Skeletal muscle cell (primary cell): ENCODE results near the gene TRIM45.
"Not testable (repeated sequence)": the region's sequence is repeated elsewhere in the genome, so short reads cannot be mapped to it uniquely, and the experiment has no call there.

Source experiments
- DNase-seq: peaks from one replicate; pipeline ENCODE4 v3.0.0-alpha.2; 2010; ENCODE audit warnings: low read depth
- H3K4me3 ChIP-seq: 2 replicates; pipeline ENCODE4 v1.5.1; 2011; ENCODE audit warnings: low read depth, mild to moderate bottlenecking, control low read depth, low read length, moderate library complexity

The TRIM45 gene

DNA sequence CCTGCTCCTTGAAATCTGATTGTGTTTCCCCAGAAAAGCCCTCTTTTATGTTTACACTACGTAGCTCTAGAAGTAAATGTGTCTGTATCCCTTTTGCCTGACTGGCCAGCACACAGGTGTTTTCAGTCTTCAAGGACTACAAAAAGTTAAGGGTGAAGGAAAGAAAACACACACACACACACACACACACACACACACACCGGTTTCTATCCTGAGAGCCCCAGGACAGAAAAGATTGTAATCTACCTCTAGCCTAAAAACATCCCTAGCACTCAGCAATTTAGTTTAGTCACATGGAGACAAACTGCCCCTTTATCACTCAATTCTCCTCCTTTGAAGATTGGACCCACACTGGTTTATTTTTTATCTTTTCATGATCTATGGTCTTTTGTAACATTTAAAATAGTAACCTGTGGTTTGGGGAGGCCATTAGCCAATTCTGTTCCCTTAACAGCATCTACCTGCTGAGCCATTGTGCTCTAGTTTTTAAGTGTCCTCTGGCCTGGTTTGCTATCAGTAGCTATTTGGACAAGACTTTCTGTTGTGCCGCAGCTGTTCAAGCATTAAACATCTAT is 15.8 kb upstream of the TRIM45 start:
- DNase-seq: no peak
- no peak overlapping the region for H3K4me3 ChIP-seq

DNA sequence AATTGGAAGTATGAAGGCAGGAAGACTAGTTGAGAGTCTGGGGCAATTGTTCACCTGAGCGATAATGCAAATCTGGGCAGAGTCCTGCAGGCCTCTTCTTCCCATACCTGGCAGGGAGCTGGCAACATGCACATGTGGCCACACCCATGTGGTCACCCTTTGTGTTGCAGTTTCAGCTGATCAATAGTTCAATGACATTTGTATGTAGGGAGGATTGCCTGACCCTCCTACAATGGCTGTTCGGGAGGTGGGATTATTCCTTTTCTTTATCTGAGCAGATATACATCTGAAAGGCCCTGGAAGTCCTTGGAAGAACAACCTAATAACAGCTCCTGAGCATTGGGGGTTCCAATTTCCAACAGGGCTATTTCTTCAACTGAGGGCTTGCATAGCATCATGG is 15.2 kb upstream of the TRIM45 start:
- no peak for DNase-seq
- no peak overlapping the region for H3K4me3 ChIP-seq

DNA sequence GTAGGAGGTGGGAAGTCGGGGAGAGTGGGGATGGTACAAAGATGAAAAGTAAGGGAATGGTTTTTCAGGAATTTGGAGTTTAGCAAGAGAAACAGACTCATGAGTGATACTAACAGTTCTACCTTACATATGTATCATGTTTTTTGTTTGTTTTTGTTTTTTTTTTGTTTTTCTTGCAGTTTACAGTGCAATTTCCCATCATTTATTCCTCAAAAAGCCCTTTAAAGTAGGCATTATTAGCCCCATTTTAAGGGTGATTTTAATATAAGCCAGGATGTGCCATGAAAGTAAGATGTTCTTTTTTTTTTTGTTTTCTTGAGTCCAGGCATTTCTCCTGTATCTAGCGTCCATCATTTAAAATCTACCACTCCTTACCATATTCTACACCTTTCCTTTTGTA is 13.8 kb upstream of the TRIM45 start:
- H3K4me3 ChIP-seq: no peak overlapping the region
- no peak for DNase-seq

DNA sequence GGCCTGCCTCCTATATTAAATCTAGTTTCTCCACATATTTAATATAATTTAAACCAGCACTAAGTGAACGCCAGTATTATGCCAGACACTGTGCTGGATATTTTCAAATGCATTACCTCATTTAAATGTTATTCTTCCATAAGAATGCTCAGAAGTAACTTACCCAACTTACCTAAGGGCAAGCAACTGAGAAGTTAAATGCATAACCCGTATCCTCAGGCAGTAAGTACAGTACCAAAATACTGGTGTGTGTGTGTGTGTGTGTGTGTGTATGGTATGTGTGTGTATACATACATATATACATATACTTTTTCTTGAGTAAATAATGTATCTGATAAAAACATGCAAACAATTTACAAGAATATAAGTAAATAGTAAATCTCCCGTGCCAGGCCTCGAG is 9.0 kb upstream of the TRIM45 start:
- no peak for DNase-seq
- no peak overlapping the region for H3K4me3 ChIP-seq

DNA sequence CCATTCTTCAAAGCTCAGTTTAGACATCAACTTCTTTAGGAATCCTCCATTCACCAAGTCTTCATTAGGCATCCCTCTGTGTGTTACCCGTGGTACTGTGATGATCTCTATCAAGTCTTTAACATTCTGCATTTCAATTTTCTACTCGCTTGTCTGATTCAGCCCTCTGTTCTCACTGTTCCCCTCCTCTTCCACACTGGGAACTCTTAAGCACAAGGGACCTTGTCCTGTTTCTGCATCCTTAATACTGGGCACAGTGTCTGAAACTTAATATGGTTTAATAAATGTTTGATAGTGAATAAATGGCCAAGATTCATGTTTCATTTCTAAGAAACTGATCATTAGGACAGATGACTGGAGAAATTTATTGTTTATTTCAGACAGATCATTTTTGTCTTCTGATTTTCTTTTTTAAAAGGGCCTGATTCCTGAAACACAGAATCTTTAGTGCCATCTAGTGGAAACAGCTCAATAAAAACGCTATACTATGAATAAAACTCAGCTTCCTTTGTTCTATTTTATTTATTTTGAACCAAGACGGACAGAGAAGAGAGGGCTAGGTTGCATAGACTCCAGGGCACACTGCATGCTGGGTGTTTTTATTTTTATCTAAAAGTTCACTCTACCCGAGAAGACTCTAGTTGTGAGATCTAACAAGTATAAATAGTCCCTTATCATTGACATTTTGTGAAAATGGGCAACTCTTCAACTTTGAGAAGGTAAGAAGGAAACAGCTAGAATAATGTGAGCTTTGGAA is 7.0 kb upstream of the TRIM45 start:
- H3K4me3 ChIP-seq: no peak overlapping the region
- DNase-seq: no peak

DNA sequence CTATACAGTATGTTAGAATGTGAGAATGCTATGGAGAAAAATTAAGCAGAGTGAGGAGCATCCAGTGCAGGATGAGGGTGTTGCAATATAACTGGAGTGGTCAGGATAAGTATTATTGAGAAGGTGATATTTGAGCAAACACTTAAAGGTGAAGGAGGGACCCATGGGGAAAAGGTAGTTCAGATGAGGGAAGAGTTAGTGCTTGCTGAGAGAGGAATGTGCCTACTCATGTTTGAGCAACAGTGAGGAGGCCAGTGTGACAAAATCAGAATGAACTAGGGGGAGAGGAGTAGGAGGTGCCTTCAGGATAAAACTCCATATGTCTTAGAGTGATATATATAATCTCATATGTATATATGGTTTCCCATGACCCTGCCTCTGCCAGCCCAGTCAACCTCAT is 6.2 kb upstream of the TRIM45 start:
- H3K4me3 ChIP-seq: no peak overlapping the region
- no peak for DNase-seq

DNA sequence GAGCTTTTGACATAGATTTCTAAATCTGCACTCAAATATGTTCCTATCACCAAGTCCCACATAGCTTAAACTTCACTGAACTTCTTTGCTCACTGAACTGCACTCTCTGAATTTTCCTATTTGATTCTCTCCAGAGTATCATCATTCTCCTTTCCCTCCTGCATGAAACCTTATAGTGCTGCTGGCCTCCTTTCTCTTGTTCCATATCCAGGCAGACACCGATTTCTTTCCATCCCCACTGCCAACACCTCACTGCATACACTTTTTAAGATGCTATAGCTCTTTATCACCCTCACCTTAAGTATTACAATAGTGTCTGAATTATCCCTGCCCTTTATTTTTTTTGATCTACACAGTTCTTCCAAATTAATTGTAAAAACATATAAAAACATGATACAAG is 3.1 kb upstream of the TRIM45 start:
- H3K4me3 ChIP-seq: no peak overlapping the region
- no peak for DNase-seq

DNA sequence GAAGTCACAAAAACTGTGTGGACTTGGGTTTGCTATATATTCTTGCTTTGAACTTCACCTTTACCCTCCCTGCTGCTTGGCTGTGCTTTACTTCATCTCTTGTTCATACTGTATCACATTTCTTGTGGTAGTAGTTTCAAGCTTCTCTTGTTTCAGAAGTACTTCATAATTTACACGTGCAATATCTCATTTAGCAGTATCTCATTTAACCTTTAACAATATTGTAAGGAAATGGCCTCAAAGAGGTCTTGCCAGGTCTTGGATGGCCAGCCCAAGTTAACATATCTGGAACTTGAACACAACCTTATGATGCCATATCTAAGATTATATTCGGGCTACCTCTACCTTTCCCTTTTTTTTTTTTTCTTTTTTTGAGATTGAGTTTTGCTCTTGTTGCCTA is 1.7 kb upstream of the TRIM45 start:
- H3K4me3 ChIP-seq: no peak overlapping the region

DNA sequence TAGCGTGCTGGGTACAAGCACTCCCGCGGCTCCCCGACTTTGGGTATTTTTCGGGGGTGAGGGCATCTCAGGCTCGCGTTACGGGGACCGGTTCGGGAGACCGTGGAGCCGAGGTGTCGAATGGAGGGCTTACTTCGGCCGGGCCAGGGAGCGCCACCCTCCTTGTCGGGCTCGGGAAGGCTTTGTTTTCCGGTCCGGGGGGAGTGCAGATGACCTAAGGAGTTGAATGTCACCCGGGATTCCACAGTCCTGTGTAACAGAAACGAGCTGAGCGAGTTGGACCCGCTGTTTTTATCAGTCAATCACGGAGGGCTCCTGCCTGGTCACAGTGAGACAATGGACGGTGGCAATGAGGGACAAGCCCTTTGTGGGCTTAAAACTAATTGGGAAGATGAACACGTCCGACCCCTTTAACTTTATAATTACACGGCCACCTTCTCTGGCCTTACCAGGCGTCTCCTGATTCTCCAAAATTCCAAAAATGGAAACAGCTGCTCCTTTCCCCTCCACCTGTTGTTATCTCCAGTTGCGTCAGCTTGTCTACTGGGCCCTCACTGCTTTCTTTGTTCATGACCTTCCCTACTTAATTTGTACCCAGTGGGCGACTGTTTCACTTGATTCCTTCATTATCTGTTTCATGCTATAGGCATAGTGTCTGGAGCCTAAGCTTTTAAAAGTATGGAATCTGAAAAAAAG is 929 bp upstream of the TRIM45 start:
- no peak for DNase-seq
- peak overlapping the region; percentile 66 for H3K4me3 ChIP-seq

More for the DNA sequence above, 1.7 kb upstream of the TRIM45 start:
- no peak for DNase-seq

DNA sequence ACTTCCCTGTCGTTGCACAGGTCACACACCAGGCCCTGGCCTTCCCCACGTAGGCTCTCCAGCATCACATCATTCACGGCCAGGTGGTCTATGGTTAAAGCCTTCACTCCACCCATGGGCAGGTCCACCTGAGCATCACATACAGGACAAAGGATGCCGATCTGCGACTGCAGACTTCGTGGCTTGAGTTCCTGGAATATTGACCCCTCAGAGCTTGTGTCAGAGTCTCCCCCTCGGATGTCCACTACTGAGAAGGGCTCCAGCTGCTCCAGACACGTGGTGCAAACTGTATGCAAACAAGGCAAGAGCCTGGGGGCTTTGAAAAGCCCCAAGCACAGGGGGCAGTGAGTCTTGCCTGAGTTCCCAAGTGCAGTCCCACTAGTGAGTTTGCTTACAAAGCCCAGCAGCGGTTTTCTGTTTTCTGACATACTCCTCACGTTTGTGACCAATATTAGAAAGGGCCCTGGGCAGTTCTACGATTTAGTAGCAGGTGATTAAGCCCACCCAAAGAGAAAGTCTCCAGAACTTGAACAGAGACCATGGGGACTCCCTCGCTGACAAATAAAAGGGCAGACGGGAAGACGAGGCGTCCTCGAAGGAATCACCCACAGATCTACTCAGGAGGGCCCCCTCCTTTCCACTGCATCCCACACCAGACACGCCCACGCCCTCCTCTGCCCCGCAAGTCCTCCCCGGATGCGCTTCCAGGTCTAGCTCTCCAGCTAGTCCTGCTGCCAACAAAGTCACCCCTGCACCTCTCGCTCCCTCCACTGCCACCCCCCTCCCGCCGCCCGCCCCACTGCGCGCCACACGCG is 568 bp downstream of the TRIM45 start:
- peak overlapping the region; percentile 66 for H3K4me3 ChIP-seq
- DNase-seq: no peak

DNA sequence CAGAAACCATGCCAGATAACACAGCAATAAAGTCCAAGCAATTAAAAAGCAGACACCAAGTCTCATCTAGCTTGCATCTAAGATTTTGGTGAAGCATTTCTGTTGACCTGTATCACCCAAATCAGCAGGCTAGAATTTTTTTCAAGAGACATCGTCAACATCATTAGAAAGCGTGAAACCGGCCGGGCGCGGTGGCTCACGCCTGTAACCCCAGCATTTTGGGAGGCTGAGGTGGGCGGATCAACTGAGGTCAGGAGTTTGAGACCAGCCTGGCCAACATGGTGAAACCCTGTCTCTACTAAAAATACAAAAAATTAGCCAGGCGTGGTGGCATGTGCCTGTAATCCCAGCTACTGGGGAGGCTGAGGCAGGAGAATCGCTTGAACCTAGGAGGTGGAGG is 2.4 kb downstream of the TRIM45 start:
- not testable (repeated sequence) for DNase-seq, H3K4me3 ChIP-seq

DNA sequence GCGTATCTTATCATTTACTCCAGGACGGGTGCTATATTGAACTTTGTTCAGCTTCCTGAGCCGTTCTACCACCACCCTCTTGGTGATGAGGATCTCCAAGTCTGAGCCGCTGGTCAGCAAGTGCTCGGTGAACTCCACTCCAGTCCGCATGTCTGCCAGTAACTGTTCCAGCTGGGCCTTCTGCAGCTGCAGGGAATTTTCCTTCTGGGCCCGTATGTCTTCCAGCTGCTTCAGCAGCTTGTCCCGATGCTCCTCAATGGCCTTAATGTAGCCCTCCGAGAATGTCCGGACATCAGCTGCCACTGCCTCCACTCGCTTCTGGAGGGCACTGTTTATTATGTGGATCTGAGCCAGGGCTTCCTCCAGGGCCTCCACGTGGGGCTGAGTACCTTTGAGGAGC is 3.4 kb downstream of the TRIM45 start:
- no peak for DNase-seq
- H3K4me3 ChIP-seq: no peak overlapping the region

DNA sequence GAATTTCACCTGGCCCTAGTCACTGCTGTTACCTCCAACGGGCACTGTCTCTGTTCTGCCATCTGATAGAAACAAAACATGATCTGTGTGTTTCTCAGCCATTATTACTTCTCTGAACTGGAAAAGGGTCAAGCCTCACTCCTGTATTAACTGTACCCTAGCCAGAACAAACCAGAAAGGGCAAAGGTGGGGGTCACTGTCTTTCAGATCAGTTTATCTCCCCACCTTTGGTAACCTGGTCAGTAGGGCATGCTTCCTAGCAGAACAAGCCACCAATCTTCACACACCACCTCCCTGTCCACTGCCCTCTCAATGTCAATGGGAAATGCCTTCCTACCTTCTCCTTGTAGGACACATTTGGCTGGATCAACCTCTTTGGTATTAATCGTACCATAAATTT is 3.9 kb downstream of the TRIM45 start:
- DNase-seq: no peak
- H3K4me3 ChIP-seq: no peak overlapping the region

DNA sequence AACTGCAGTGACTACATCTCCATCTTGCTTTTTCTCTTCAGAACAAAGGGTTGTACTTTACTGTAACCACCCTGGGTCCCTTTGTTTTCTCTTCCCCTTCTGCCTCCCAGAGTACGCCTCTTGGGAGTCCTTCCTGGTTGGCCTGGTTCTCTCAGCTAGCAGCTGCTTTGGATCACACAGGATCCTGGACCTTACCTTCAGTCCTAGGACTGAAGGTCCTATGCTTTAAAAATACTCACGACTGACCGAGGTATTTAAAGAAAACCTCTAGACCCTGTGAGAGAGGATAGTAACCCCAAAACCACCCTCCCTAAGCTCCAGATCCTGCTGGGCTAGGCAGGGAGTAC is 4.8 kb downstream of the TRIM45 start:
- H3K4me3 ChIP-seq: no peak overlapping the region
- DNase-seq: no peak

DNA sequence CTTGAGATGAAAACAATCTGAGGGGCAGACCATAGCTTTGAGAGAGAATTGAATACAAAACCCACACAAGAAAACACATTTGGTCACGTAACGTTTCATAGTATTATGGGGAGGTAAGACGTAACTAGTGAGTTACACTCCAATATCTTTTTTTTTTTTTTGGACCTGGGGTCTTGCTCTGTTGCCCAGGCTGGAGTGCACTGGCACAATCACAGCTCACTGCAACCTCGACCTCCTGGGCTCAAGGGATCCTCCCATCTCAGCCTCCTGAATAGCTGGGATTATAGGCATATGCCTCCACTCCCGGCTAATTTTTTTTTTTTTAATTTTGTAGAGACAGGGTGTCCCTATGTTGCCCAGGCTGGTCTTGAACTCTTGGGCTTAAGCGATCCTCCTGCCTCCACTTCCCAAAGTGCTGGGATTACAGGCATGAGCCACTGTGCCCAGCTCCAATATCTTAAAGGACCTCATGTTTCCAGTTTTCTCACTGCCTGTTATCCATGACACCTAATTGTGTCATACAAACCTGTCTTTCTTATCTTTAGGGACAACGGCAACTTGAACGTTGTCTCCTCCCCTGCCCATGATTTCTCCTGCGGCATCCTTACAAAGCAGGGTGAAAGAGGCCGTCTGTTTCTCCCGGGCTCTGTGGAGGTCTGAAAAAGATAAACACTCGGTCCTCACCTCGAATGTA is 5.3 kb downstream of the TRIM45 start:
- no peak for DNase-seq
- H3K4me3 ChIP-seq: no peak overlapping the region

DNA sequence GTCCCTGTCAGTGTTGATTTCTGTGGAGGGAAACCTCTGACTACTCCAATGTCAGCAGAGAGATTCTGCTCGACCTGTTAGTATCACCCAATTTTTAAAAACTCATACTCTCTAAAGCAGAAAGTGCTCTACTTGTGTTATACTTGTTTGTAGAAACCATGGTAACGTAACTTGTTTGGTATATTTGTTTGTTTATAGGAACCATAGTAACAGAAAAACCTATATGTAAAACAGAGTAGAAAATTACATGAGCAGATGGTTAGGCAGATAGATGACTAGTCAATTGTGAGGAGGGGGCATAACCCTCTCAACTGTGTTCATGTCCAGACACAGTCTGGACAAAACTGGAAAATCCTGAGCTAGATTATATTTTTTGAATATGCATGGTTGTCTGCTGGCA is 6.7 kb downstream of the TRIM45 start:
- no peak overlapping the region for H3K4me3 ChIP-seq
- DNase-seq: no peak

DNA sequence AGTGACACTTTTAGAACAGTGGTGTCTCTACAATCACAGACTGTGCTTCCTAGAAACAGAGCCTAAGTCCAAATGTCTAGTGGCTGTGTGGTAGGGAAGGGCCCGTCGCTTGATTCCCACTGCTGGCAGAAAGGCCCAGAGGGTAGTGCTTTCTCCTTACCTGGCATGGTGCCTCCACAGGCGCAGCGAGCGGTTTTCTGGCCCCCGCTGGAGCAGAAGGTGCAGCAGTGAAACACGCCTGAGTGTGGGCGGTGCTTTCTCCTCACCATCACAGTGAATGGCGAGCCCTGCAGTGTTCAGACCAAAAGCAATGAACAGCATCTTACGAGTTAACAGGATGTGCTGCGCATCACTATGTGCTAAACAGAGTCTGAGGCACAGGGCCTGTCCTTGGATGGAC is 8.3 kb downstream of the TRIM45 start:
- DNase-seq: no peak
- H3K4me3 ChIP-seq: no peak overlapping the region

DNA sequence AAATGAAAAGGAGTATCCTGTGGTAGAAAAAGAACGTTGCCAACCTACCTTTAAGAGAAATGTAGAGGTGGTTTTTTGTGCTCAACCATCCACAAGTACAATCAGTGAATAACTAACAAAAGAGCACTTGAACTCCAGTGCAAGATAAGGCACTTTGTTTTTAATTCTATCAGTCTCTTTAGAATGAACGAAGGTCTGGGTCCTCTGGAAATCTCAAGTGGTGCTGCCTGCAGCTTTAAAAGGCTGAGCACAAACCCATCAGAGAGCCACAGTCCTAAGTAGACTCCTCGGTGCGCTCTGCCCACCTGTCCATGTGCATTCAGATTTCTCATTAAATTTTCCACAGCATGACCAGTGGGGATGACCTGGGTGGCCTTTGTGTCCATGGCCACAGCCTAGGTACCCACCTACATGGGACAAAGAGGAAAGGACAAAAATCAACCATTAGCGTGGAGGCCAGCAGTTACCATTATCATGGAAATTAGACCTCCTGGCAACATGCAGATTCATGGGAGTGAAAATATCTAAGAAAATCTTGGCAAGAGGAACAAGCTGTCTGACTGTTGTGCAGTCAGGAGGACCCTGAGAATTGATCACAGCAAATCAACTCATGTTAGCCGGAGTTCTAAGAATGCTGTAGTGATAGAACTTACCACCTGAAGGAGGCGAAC is 9.4 kb downstream of the TRIM45 start:
- no peak overlapping the region for H3K4me3 ChIP-seq
- DNase-seq: no peak

DNA sequence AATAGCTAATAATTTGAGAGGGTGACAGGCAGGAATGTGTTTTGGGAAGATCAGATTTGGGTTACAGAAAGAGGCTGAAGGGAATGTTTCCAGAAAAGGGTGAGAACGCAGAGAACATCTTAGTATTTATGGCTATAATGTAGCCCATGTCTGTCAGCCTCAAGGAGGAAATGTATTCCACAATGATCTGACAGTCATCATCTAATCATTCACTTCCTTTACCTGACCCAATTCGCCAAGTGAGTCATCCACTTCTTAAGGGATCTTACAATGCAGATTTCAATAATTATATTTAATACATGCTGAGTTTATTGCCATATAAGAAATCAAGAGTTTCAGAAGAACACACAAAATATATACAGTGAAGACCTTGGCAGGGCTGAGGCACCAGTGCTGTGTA is 10.8 kb downstream of the TRIM45 start:
- DNase-seq: no peak

More for the DNA sequence above, 10.8 kb downstream of the TRIM45 start:
- H3K4me3 ChIP-seq: no peak overlapping the region
